Right atrium auricular region (tissue), 2 donors: Measurements from ENCODE around the gene SLK. TPM values are rescaled to one million over a fixed set of nuclear protein-coding genes. Genes with fewer than 3 reads are reported as not detected.

Source experiments
- DNase-seq: peaks from one replicate; pipeline ENCODE4 v3.0.0-alpha.2; 2019; ENCODE audit warnings: low spot score
- H3K27ac ChIP-seq, 2 donors: fragments of 200-600 bp; sonication (generic); 1 replicate in 1 of 2; 2 replicates in 1 of 2; pipeline ENCODE4 v1.5.1; 2016 to 2019
- H3K27me3 ChIP-seq, 2 donors: fragments of 200-600 bp; sonication (generic); one replicate each; pipeline versions ENCODE4 v1.5.1 to v1.6.0; 2017 to 2019
- H3K36me3 ChIP-seq: fragments of 200-600 bp; sonication (generic); one replicate; pipeline ENCODE4 v1.5.1; 2016
- H3K4me1 ChIP-seq, 2 donors: fragments of 200-600 bp; sonication (generic); one replicate each; pipeline versions ENCODE4 v1.5.1 to v1.6.0; 2017 to 2019
- H3K4me3 ChIP-seq, 2 donors: fragments of 200-600 bp; sonication (generic); 1 replicate in 1 of 2; 2 replicates in 1 of 2; pipeline ENCODE4 v1.5.1; 2017 to 2019; ENCODE audit warnings: mild to moderate bottlenecking in 1 of 2, moderate library complexity in 1 of 2
- H3K9me3 ChIP-seq, 2 donors: fragments of 200-600 bp; sonication (generic); one replicate each; pipeline ENCODE4 v1.5.1; 2019
- total RNA-seq, 2 donors: library from RNA; depleted of rRNA; stranded (reverse); fragments of >200 nt; gene quantifications; one replicate each; pipeline ENCODE4 v1.1.0, GENCODE V29; 2016
- TF ChIP-seq, protein P1 (sequence below), 2 donors: fragments of 200-600 bp; sonication (generic); IDR thresholded peaks; one replicate each; pipeline ENCODE4 v1.5.1; 2019; ENCODE audit warnings: antibody characterized with exemption in 2 of 2

SLK gene
- total RNA-seq, 2 donors from 2014 or later = 42.4 to 57.3 TPM

DNA sequence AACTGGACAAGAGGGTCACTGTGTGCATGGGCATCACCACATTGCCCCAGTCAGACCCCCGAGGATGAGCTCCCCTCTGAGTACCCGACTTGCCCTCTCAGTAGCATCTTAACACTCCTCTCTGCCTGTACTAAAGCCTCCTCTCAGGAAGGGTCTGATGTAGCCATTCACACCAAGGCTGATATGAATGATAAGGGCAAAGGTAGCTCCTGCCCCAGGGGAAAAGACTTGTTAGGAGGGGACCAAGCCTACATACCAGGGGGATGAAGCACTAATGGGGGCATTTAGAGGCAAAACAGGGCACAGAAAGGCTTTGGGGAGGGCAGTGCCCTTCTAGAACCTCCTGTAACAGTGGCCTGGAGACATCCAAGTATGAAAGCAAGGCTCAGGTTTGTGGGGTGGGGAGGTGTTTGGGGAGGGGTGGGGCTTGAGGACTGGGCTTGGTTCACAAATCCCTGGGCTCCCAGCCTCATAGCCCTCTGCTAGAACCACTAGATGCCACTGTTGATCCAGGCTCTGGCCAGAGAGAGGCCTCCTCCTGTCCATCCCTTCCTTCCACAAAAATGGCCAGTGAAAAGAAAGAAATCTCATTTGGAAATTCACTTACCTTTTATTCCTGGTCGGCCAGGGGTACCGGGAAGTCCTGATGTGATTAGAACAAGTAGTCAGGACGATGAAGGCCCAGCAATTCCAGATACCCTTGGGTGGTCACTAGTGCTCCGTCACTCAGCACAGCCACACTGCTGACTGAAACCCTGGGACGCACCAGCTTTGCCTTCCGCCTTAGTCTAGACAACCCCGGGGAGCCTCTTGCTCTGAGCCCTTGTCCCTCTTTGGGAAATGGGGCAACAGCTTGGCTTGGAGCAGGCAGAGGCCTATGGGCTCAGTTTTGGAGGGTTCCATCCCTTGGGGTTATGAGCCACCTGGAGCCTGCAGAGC, 78.5 kb downstream of the SLK start:
- TF ChIP-seq, protein P1, sequence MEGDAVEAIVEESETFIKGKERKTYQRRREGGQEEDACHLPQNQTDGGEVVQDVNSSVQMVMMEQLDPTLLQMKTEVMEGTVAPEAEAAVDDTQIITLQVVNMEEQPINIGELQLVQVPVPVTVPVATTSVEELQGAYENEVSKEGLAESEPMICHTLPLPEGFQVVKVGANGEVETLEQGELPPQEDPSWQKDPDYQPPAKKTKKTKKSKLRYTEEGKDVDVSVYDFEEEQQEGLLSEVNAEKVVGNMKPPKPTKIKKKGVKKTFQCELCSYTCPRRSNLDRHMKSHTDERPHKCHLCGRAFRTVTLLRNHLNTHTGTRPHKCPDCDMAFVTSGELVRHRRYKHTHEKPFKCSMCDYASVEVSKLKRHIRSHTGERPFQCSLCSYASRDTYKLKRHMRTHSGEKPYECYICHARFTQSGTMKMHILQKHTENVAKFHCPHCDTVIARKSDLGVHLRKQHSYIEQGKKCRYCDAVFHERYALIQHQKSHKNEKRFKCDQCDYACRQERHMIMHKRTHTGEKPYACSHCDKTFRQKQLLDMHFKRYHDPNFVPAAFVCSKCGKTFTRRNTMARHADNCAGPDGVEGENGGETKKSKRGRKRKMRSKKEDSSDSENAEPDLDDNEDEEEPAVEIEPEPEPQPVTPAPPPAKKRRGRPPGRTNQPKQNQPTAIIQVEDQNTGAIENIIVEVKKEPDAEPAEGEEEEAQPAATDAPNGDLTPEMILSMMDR (IDR thresholded peaks at IDR 0.05) = peak in 1 of 2 donors; percentile 69
- peaks cover 0 to 4% of the 10 kb centered on the region in 2 donors for H3K4me1 ChIP-seq
- no peak overlapping the region for H3K4me3 ChIP-seq
- DNase-seq = peak; percentile 61
- H3K27me3 ChIP-seq = no peaks in the 10 kb centered on the region
- no peaks in the 10 kb centered on the region for H3K9me3 ChIP-seq
- H3K36me3 ChIP-seq = no peaks in the 10 kb centered on the region
- no peak overlapping the region for H3K27ac ChIP-seq

DNA sequence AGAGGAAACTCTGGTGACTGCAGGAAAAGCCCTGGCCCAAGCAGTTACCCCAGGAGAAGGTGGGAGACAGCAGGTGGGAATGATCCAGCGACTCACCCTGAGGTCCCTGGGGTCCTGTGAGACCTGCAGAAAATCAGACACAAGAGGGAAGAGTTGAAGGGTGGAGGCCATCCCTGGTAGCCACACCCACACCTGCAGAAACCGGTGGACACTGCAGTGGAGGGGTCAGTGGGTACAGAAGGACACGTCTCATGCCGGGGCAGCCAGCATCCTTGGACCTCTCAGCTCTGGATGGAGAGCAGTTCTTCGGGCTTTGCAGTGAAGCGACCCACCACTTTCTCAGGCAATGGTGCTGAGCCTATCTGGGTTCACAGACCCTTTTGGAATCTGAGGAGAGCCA, 79.7 kb downstream of the SLK start:
- peak; percentile 50 for DNase-seq
- Histone ChIP-seq H3K36me3 (no peaks in the 10 kb centered on the region), H3K27me3 (no peaks in the 10 kb centered on the region), H3K4me3 (no peak overlapping the region), H3K27ac (no peak overlapping the region), H3K4me1 (peaks cover 0 to 4% of the 10 kb centered on the region in 2 donors), H3K9me3 (no peaks in the 10 kb centered on the region)
- TF ChIP-seq, protein P1 (IDR thresholded peaks at IDR 0.05) = no peak

DNA sequence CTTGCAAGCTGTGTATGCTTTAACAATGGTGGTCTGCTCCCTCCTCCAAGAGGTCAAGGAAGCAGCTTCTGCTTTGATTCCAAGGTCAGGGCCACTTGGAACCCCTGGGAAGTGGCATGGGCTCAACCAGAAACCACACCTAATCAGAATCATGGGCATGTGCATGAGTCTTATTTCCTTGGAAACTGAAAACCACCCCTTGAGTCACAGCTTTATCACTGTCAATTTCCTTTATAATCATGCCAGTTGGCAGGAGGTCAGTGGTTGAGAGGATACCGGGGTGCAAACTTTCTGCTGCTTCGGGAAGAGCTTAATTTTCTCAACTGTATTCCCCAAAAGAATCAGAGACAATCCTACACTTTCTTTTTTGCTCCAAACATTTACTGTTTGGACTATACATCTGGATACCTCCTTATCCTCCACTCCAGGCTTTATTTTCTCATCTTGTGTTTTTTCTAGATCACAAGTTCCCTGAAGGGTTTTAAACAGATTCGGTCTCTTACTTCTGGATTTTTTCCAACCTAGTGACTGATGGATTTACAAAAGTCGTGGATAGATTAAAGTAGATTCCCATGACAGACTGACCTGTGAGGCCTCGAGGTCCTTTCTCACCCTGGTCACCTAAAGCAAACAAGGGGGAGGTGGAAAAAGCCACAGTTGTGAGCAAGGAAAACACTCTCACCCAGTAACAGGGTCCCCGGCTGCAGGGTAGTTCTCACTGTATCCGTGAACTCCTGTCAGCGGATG, 82.7 kb downstream of the SLK start:
- Histone ChIP-seq H3K4me3 (no peak overlapping the region), H3K27ac (no peak overlapping the region), H3K4me1 (peaks cover 0 to 4% of the 10 kb centered on the region in 2 donors), H3K27me3 (no peaks in the 10 kb centered on the region), H3K9me3 (no peaks in the 10 kb centered on the region), H3K36me3 (no peaks in the 10 kb centered on the region)
- no peak for DNase-seq
- TF ChIP-seq, protein P1 (IDR thresholded peaks at IDR 0.05) = no peak

DNA sequence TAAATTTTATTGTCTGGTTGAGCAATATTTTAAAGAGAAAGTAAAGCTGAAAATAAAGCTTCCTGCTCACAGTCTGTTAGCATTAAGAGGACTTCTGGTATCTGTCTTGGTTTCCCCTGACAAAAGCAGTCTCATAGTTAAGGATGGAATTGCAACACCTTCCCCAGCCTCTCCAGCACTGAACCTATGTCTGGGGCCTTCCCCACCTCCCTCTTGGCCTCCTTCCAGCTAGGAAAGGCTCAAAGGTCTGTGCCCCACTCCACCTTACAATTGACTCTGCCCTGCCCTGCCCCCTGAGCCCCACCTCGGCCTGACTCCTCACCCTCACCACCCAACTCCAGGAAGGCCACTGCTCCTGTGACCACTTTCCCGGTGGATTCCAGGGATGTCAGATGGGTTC, 85.5 kb downstream of the SLK start:
- no peaks in the 10 kb centered on the region for H3K27me3 ChIP-seq
- no peak overlapping the region for H3K4me3 ChIP-seq
- no peak for DNase-seq
- peaks cover 0 to 4% of the 10 kb centered on the region in 2 donors for H3K4me1 ChIP-seq
- H3K9me3 ChIP-seq = no peaks in the 10 kb centered on the region
- TF ChIP-seq, protein P1 (IDR thresholded peaks at IDR 0.05) = no peak
- H3K36me3 ChIP-seq = no peaks in the 10 kb centered on the region
- no peak overlapping the region for H3K27ac ChIP-seq

DNA sequence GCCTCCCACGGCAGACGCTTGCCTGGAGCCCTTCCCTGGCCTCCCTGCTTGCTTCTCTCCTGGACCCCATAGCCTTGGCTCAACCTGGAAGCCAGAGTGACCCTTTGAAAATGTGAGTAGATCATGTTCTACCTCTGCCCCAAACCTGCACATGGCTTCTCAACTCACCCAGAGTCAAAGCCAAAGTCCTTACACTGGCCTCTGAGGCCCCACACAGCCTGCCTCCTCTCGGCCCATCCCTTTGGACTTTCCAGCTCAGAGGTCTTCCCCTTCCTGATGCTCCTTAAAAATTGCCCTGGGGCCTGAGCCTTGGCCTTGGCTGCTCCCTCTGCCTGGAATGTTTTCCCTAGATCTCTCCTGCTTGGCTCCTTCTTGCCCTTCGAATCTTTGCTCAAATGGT, 86.3 kb downstream of the SLK start:
- DNase-seq = no peak
- Histone ChIP-seq H3K4me1 (peaks cover 0 to 4% of the 10 kb centered on the region in 2 donors), H3K27me3 (no peaks in the 10 kb centered on the region), H3K36me3 (no peaks in the 10 kb centered on the region), H3K27ac (no peak overlapping the region), H3K4me3 (no peak overlapping the region), H3K9me3 (no peaks in the 10 kb centered on the region)
- TF ChIP-seq, protein P1 (IDR thresholded peaks at IDR 0.05) = no peak
